ENCODE results near the gene ACTRT2.

The ACTRT2 gene

DNA sequence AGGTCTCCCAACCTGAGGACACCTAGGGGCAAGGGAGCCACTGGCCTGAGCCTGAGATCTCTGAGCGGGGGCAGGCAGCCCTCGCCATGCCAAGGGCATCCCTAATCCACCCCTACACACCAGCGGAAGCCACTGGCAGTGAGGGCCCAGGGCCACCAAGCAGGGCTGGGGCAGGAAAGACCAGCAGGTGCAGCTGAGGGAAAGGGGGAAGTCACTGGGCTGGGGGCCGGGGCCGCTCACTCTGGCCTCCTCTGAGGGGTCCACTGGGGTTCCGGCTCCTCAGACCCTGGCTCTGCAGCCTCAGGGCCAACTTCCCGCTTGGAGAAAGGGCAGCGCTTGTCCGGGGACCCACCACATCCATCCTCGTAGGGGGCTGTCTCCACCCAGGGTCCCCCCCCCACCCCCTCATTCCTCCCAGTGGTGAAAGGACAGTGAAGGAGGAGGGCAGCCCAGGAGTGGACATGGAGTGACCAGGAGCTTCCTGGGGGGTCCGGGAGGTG is 42.5 kb upstream of the ACTRT2 start:
- no peaks in the 10 kb centered on the region; the same call in 1 of the 2 replicates for H4K20me1 ChIP-seq (ENCODE audit: insufficient read depth, low read length)
- no peak overlapping the region for H3K4me2 ChIP-seq (ENCODE audit: insufficient read depth, low read length)
- no peaks in the 10 kb centered on the region for H3K4me1 ChIP-seq (ENCODE audit: insufficient read depth, low read length)
- no peak for DNase-seq
- no peak overlapping the region for H3K4me3 ChIP-seq (ENCODE audit: low read depth in 1 of 2, low read length in 2 of 2)
- H3K79me2 ChIP-seq (ENCODE audit: insufficient read depth, low read length), result no peaks in the 10 kb centered on the region
- no peak overlapping the region for H3K27ac ChIP-seq (ENCODE audit: low read length)
- H3K27me3 ChIP-seq (ENCODE audit: insufficient read depth, low read length, poor library complexity), result no peaks in the 10 kb centered on the region
- no peaks in the 10 kb centered on the region for H3K36me3 ChIP-seq (ENCODE audit: insufficient read depth, low read length)
- H3K9ac ChIP-seq (ENCODE audit: low read depth, low read length), result no peak overlapping the region
- TF ChIP-seq, protein P1, sequence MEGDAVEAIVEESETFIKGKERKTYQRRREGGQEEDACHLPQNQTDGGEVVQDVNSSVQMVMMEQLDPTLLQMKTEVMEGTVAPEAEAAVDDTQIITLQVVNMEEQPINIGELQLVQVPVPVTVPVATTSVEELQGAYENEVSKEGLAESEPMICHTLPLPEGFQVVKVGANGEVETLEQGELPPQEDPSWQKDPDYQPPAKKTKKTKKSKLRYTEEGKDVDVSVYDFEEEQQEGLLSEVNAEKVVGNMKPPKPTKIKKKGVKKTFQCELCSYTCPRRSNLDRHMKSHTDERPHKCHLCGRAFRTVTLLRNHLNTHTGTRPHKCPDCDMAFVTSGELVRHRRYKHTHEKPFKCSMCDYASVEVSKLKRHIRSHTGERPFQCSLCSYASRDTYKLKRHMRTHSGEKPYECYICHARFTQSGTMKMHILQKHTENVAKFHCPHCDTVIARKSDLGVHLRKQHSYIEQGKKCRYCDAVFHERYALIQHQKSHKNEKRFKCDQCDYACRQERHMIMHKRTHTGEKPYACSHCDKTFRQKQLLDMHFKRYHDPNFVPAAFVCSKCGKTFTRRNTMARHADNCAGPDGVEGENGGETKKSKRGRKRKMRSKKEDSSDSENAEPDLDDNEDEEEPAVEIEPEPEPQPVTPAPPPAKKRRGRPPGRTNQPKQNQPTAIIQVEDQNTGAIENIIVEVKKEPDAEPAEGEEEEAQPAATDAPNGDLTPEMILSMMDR (IDR thresholded peaks at IDR 0.05; ENCODE audit: borderline replicate concordance, extremely low read depth, low read length, poor library complexity, severe bottlenecking), result no peak
- no peak for TF ChIP-seq EZH2 (IDR thresholded peaks at IDR 0.05; ENCODE audit: borderline replicate concordance, low read depth, low read length, severe bottlenecking)
- no peak overlapping the region for H2AFZ ChIP-seq (ENCODE audit: low read depth, low read length)
- no peak for ATAC-seq (ENCODE audit: insufficient read depth, low read depth)
- H3K9me3 ChIP-seq (ENCODE audit: insufficient read depth, low read length, severe bottlenecking), result no peaks in the 10 kb centered on the region

DNA sequence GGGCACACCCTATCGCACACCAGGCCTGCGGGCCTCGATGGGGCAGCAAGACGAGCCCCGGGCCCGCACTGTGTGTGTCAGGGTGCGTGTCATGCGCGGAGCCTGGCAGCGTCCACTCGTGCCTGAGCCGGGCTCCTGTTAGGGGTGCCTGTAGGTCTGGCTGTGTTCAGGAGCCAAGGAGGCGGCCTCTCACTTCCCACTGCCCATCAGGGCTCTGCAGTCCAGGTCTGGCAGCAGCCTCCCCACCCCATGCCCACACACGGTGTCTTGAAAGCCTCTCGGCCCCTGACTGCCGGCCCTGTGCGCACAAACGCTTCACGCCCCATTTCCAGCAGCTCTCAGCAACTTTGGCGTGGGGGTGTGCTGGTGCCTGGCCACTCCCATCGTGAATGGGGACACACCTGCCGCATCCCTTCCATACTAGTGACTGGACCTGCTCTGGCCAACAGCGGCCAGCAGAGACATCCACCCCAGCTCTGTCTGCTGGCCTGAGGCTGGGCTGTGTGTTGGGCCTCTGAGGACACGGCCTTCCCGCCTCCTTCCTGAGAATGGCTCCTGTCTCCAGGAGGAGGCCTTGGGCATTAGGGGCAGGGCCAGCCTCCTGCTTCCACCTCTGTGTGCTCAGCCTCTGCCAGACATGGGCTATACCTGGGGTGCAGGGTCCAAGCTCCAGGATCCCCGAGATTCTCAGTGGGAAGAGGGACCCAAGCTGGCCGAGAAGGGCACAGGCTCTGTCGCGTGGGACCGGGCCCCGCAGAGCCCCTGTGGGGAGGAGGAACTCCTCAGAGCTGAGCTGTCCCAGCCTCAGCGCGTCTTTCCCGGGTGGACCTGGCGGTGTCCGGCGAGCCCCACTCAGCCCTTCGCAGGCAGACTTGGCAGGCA is 41.8 kb upstream of the ACTRT2 start:
- Histone ChIP-seq H3K9ac (ENCODE audit: low read depth, low read length) (no peak overlapping the region), H3K27ac (ENCODE audit: low read length) (no peak overlapping the region), H3K9me3 (ENCODE audit: insufficient read depth, low read length, severe bottlenecking) (no peaks in the 10 kb centered on the region), H3K79me2 (ENCODE audit: insufficient read depth, low read length) (no peaks in the 10 kb centered on the region), H3K4me3 (ENCODE audit: low read depth in 1 of 2, low read length in 2 of 2) (no peak overlapping the region), H3K36me3 (ENCODE audit: insufficient read depth, low read length) (no peaks in the 10 kb centered on the region), H2AFZ (ENCODE audit: low read depth, low read length) (no peak overlapping the region), H4K20me1 (ENCODE audit: insufficient read depth, low read length) (no peaks in the 10 kb centered on the region; the same call in 1 of the 2 replicates), H3K27me3 (ENCODE audit: insufficient read depth, low read length, poor library complexity) (no peaks in the 10 kb centered on the region), H3K4me1 (ENCODE audit: insufficient read depth, low read length) (no peaks in the 10 kb centered on the region), H3K4me2 (ENCODE audit: insufficient read depth, low read length) (no peak overlapping the region)
- DNase-seq (no peak), ATAC-seq (ENCODE audit: insufficient read depth, low read depth) (no peak)
- TF ChIP-seq EZH2 (IDR thresholded peaks at IDR 0.05; ENCODE audit: borderline replicate concordance, low read depth, low read length, severe bottlenecking), result no peak
- TF ChIP-seq, protein P1 (IDR thresholded peaks at IDR 0.05; ENCODE audit: borderline replicate concordance, extremely low read depth, low read length, poor library complexity, severe bottlenecking), result no peak

DNA sequence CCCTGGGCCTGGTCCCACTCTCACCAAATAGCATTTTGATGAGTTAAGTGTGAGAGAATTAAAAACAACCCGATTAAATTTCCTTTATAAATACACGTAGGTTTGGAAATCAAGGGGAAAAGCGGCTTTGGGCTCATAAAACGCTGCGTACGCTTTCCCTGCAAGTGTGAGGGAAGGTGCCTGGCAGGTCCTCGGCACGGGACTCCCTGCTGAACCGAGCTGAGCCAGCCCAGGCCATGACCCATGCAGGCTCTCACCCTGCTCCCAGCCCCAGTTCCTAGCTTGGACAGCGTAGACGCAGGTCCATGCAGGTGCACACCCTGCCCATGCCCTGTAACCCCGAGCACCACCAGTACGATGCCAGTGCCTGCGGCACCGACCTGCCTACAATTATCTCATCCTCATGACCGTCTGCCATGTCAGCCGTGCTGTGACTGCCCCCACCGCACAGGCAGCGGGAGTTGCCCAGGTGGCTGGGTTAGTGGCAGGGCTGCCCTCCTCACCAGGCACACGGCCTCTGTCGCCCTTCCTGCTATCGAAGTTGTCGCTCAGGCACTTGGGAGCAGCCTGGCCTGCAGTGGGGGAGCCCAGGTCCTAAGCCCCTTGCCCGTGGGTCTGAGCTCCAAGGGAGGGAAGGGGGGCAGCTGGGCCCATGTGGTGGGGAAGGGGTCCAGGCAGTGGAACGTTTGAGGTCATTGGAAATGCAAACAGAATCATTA is 41.0 kb upstream of the ACTRT2 start:
- H3K79me2 ChIP-seq (ENCODE audit: insufficient read depth, low read length), result no peaks in the 10 kb centered on the region
- no peak for ATAC-seq (ENCODE audit: insufficient read depth, low read depth)
- DNase-seq, result no peak
- H3K36me3 ChIP-seq (ENCODE audit: insufficient read depth, low read length), result no peaks in the 10 kb centered on the region
- no peak for TF ChIP-seq EZH2 (IDR thresholded peaks at IDR 0.05; ENCODE audit: borderline replicate concordance, low read depth, low read length, severe bottlenecking)
- TF ChIP-seq, protein P1 (IDR thresholded peaks at IDR 0.05; ENCODE audit: borderline replicate concordance, extremely low read depth, low read length, poor library complexity, severe bottlenecking), result no peak
- no peaks in the 10 kb centered on the region; the same call in 1 of the 2 replicates for H4K20me1 ChIP-seq (ENCODE audit: insufficient read depth, low read length)
- H3K27ac ChIP-seq (ENCODE audit: low read length), result no peak overlapping the region
- H3K4me2 ChIP-seq (ENCODE audit: insufficient read depth, low read length), result no peak overlapping the region
- H3K9me3 ChIP-seq (ENCODE audit: insufficient read depth, low read length, severe bottlenecking), result no peaks in the 10 kb centered on the region
- no peak overlapping the region for H2AFZ ChIP-seq (ENCODE audit: low read depth, low read length)
- no peaks in the 10 kb centered on the region for H3K4me1 ChIP-seq (ENCODE audit: insufficient read depth, low read length)
- no peak overlapping the region for H3K4me3 ChIP-seq (ENCODE audit: low read depth in 1 of 2, low read length in 2 of 2)
- H3K27me3 ChIP-seq (ENCODE audit: insufficient read depth, low read length, poor library complexity), result no peaks in the 10 kb centered on the region
- no peak overlapping the region for H3K9ac ChIP-seq (ENCODE audit: low read depth, low read length)
